Karpas-422 (cell line): Measurements from ENCODE around the gene GSTK1. TPM values are rescaled to one million over a fixed set of nuclear protein-coding genes. Genes with fewer than 3 reads are reported as not detected.

Experiments used
- DNase-seq: peaks from one replicate; pipeline ENCODE4 v3.0.0-alpha.2; 2015
- H2AFZ ChIP-seq: fragments of 200-600 bp; sonication (generic); 2 replicates; pipeline ENCODE4 v1.6.1; 2014; ENCODE audit warnings: antibody characterized with exemption, low read length, mixed read lengths
- H3K27ac ChIP-seq: fragments of 200-600 bp; sonication (generic); 2 replicates; pipeline ENCODE4 v1.5.1; 2014; ENCODE audit warnings: mild to moderate bottlenecking, low read length, moderate library complexity
- H3K27me3 ChIP-seq: fragments of 200-600 bp; sonication (generic); 2 replicates; pipeline ENCODE4 v1.6.1; 2014; ENCODE audit warnings: low read length, mixed read lengths
- H3K36me3 ChIP-seq: fragments of 200-600 bp; sonication (generic); 2 replicates; pipeline ENCODE4 v1.6.1; 2014; ENCODE audit warnings: low read length, mixed read lengths; ENCODE audit not compliant: insufficient read depth
- H3K4me1 ChIP-seq: fragments of 200-600 bp; sonication (generic); 2 replicates; pipeline ENCODE4 v1.6.1; 2014; ENCODE audit warnings: mild to moderate bottlenecking, low read length, mixed read lengths
- H3K4me2 ChIP-seq: fragments of 200-600 bp; sonication (generic); 2 replicates; pipeline ENCODE4 v1.6.1; 2014; ENCODE audit warnings: low read length, low read depth, mild to moderate bottlenecking; ENCODE audit not compliant: poor library complexity, severe bottlenecking
- H3K4me3 ChIP-seq: fragments of 200-600 bp; sonication (generic); 2 replicates; pipeline ENCODE4 v1.5.1; 2014; ENCODE audit warnings: mild to moderate bottlenecking, antibody characterized with exemption, low read length, mixed read lengths
- H3K79me2 ChIP-seq: fragments of 200-600 bp; sonication (generic); 2 replicates; pipeline ENCODE4 v1.6.1; 2014; ENCODE audit warnings: mild to moderate bottlenecking, low read length, mixed read lengths
- H3K9ac ChIP-seq: fragments of 200-600 bp; sonication (generic); 2 replicates; pipeline ENCODE4 v1.6.0; 2014; ENCODE audit warnings: low read length
- H3K9me2 ChIP-seq: fragments of 200-600 bp; sonication (generic), shearing (Covaris generic); replicated peaks from 2 replicates; pipeline ENCODE4 v1.6.0; 2014; ENCODE audit warnings: mild to moderate bottlenecking, low read length, moderate library complexity; ENCODE audit not compliant: insufficient read depth
- H3K9me3 ChIP-seq: fragments of 300-700, 200-600 bp; sonication (generic); 2 replicates; pipeline ENCODE4 v1.6.1; 2014; ENCODE audit warnings: low read length, mixed read lengths
- H4K20me1 ChIP-seq: fragments of 200-600 bp; sonication (generic); 2 replicates; pipeline ENCODE4 v1.6.1; 2014; ENCODE audit warnings: mild to moderate bottlenecking, antibody characterized with exemption, low read length, low read depth; ENCODE audit not compliant: insufficient read depth
- small RNA-seq: library from RNA; depleted of rRNA; stranded (forward); fragments of <200 nt; gene quantifications from one replicate; pipeline ENCODE3, GENCODE V24; 2014
- total RNA-seq: library from RNA; depleted of rRNA; stranded (reverse); fragments of >200 nt; shearing (Covaris generic); gene quantifications from 2 replicates; pipeline ENCODE4 v1.2.3, GENCODE V29; 2014; ENCODE audit warnings: low replicate concordance; rRNA removed

Gene GSTK1
- total RNA-seq, 1 experiment from 2014 or later = 156 TPM

DNA sequence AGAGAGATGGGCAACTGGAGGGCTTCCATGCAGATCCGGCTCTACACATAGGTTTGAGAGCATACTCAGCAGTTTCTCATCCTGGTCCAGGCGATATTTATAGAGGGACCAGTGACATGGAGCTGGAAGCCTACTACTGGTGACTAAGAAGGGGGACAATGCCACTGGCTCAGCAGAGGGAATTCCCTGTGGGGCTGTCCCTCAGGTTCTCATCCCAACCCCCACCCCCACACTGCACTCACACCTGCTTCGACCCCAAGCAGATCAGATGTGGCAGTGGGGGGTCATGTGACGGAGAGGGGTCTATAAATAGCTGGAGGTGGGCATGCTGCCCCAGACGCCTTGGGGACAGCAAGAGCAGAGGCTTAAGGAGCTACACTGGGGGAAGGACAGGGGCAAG lies 52.5 kb downstream of the GSTK1 start, which contains the start of gene CLCN1:
TSS of gene CLCN1 (plus strand) at position 336 of the 400 bp plus-strand sequence. CDS start 102 bp downstream, outside the sequence.
- no peak within 1 kb of the TSS for H2AFZ ChIP-seq

DNA sequence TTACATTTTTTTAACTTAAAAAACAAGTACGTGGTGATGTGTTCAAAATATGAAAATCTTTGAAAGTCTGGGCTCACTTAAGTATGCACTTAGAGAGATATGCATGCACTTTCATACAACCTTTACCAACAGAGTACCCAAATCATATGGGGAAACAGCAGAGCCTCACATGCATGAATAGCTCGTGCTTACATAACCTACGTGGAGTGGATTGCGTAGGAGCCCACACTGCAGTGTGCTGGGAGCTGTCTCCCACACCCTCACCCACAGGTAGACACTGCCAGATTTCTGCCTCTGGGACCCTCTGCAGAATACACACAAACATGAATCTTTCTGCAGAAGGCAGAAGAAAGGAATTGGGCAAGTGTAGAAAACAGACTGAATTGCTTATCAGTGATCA lies 53.3 kb downstream of the GSTK1 start:
- Histone ChIP-seq H3K9ac (no peak overlapping the region), H3K4me1 (no peaks in the 10 kb centered on the region), H3K9me2 (no peaks in the 10 kb centered on the region), H3K27me3 (no peaks in the 10 kb centered on the region), H3K79me2 (no peaks in the 10 kb centered on the region), H3K36me3 (no peaks in the 10 kb centered on the region), H3K9me3 (no peaks in the 10 kb centered on the region), H2AFZ (no peak overlapping the region), H4K20me1 (no peaks in the 10 kb centered on the region), H3K4me3 (no peak overlapping the region), H3K27ac (no peak overlapping the region), H3K4me2 (no peak overlapping the region)
- DNase-seq = no peak

More for the DNA sequence above, 52.5 kb downstream of the GSTK1 start, which contains the start of gene CLCN1:
- Histone ChIP-seq H3K27ac (no peak within 1 kb of the TSS), H3K27me3 (no peaks in the 10 kb centered on the region), H3K4me2 (no peak within 1 kb of the TSS), H3K36me3 (no peaks in the 10 kb centered on the region), H3K79me2 (no peaks in the 10 kb centered on the region), H3K9me2 (no peaks in the 10 kb centered on the region), H3K9ac (no peak within 1 kb of the TSS), H3K9me3 (no peaks in the 10 kb centered on the region), H3K4me1 (no peaks in the 10 kb centered on the region), H4K20me1 (no peaks in the 10 kb centered on the region), H3K4me3 (no peak within 1 kb of the TSS)
- DNase-seq = no peak

DNA sequence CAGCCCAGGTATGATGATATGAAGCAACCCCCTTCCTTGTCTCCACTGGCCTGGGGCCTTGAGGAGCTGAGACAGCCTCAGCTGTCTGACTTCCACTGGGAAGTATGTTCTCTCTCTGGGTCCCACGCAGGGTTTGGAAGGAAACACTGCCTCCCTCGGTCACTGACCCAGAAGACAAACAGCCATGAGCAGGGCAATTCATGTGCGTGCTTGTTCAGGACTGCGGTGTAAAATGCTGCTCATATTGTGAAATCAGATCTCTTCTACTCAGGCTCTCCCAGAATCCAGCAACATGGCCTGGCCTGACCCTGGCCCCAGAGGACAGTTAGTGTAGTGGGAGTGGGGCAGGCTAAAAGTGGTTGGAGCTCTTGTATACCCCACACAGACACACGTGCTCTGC lies 55.4 kb downstream of the GSTK1 start:
- H3K4me3 ChIP-seq = no peak overlapping the region
- H3K4me1 ChIP-seq = no peaks in the 10 kb centered on the region
- no peak for DNase-seq
- H3K36me3 ChIP-seq = no peaks in the 10 kb centered on the region
- H3K27me3 ChIP-seq = no peaks in the 10 kb centered on the region
- no peak overlapping the region for H2AFZ ChIP-seq
- no peaks in the 10 kb centered on the region for H3K9me3 ChIP-seq
- no peak overlapping the region for H3K9ac ChIP-seq
- no peaks in the 10 kb centered on the region for H3K9me2 ChIP-seq
- H3K79me2 ChIP-seq = no peaks in the 10 kb centered on the region
- H3K27ac ChIP-seq = no peak overlapping the region
- H4K20me1 ChIP-seq = no peaks in the 10 kb centered on the region
- H3K4me2 ChIP-seq = no peak overlapping the region

Small RNA genes within 50 kb of the gene (small RNA-seq; reads per million reads assigned to genes)
- gene AC073342.3 (not detected), gene RN7SL481P (not detected), gene RN7SL535P (not detected)

Other genes with a start within 250 kb of the GSTK1 start
- not detected in 2 replicates for gene OR9A2, start 236.3 kb upstream of the GSTK1 start, total RNA-seq
- not detected in 2 replicates for gene OR6V1, start 211.1 kb upstream of the GSTK1 start, total RNA-seq
- gene PIP, start 131.4 kb upstream of the GSTK1 start, total RNA-seq = not detected in 2 replicates
- not detected in 2 replicates for gene TAS2R39, start 80.0 kb upstream of the GSTK1 start, total RNA-seq
- not detected in 2 replicates for gene TAS2R40, start 41.4 kb upstream of the GSTK1 start, total RNA-seq
- not detected in 2 replicates for gene TMEM139, start 21.5 kb downstream of the GSTK1 start, total RNA-seq
- gene CASP2, start 24.9 kb downstream of the GSTK1 start, total RNA-seq = 22.3 and 23.4 TPM in 2 replicates
- gene CLCN1, start 52.7 kb downstream of the GSTK1 start, total RNA-seq = not detected in 2 replicates
- 0.11 TPM in 1 of 2 replicates, not detected in the other for gene FAM131B, start 99.3 kb downstream of the GSTK1 start, total RNA-seq
- 9.2 and 12.0 TPM in 2 replicates for gene ZYX, start 117.9 kb downstream of the GSTK1 start, total RNA-seq
- gene EPHA1, start 145.4 kb downstream of the GSTK1 start, total RNA-seq = not detected in 2 replicates
- not detected in 2 replicates for gene TAS2R60, start 180.0 kb downstream of the GSTK1 start, total RNA-seq
- not detected in 2 replicates for gene TAS2R41, start 214.4 kb downstream of the GSTK1 start, total RNA-seq